GM19023 (cell line): Measurements from ENCODE around the gene SAMD4B.

Experiments
- ATAC-seq: cut with Tn5 transposase; IDR thresholded peaks from one replicate; pipeline ENCODE4 v1.9.1; 2021; ENCODE audit warnings: mild to moderate bottlenecking, moderate library complexity; ENCODE audit not compliant: unreplicated experiment

SAMD4B gene

GRCh38 chr19:39407410-39407659 lies 65.1 kb downstream of the SAMD4B start:
- no peak for ATAC-seq

- ATAC-seq = no peak
These were observed 65.6 kb downstream of the SAMD4B start for GRCh38 chr19:39407660-39408391.

DNA sequence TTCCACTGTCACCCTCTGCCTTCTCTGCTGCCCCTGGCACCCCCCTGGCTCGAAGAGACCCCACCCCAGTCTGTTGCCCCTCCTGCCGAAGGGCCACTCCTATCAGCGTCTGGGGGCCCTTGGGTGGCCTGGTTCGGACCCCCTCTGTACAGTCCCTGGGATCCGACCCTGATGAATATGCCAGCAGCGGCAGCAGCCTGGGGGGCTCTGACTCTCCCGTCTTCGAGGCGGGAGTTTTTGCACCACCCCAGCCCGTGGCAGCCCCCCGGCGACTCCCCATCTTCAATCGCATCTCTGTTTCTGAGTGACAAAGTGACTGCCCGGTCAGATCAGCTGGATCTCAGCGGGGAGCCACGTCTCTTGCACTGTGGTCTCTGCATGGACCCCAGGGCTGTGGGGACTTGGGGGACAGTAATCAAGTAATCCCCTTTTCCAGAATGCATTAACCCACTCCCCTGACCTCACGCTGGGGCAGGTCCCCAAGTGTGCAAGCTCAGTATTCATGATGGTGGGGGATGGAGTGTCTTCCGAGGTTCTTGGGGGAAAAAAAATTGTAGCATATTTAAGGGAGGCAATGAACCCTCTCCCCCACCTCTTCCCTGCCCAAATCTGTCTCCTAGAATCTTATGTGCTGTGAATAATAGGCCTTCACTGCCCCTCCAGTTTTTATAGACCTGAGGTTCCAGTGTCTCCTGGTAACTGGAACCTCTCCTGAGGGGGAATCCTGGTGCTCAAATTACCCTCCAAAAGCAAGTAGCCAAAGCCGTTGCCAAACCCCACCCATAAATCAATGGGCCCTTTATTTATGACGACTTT lies 66.4 kb downstream of the SAMD4B start:
- no peak for ATAC-seq

GRCh38 chr19:39409208-39410016 lies 67.2 kb downstream of the SAMD4B start:
- no peak for ATAC-seq

GRCh38 chr19:39410017-39410830 lies 68.0 kb downstream of the SAMD4B start:
- ATAC-seq = no peak

DNA sequence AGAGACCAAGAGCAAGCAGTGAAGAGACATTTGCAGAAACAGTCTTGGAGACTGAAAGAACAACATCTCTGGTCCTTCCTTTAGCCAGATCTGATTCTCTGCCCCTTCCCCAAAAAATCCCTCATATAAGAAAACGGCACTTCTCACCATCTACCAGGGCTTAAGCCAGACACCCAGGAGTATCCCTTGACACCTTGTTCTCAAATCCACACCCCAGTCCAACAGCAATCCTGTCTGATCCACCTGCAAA lies 68.5 kb downstream of the SAMD4B start:
- ATAC-seq = no peak

DNA sequence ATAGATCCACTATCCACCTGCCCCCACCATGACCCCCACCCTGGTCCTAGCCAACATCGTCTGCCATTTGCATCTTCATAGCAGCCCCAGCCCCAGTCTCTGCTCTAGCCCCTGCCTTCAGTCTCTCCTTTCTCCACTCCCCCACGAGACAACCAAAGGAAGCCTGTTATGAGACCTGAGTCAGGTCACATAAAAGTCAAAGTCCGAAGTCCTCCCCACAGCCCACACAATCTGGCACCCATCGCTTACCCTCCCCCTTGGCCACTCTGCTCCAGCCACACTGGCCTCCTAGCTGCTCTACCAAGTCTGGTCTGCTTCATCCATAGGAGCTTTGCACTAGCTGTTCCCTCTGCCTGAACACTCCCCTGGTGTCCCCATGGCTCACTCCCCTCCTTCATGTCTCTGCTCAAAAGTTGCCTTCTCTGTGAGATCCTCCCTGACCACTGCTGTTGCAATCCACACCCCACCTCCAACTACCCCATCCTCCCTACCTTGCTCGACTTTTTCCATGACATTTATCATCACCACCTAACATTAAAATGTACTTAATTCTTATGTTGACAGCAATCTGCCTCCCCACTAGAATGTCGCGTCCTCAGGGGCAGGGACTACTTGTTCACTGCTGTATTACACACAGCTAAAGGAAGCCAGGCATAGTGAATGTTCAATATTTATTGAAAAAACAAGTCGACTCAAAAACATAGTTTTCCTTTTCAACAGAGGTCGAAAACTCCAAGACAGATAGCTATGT lies 69.0 kb downstream of the SAMD4B start:
- ATAC-seq = no peak

DNA sequence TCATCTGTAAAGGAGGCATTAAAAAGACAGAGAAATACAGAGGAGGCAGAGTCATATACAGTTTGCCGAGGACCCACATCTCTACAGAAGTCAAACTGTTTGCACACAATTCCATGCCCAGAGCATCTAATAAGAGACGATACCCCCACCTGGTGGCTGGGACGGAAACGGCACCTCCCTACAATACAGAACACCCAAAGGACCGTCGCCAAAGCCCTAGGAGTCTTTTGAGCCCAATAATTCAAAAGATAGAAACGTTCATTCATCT lies 69.5 kb downstream of the SAMD4B start:
- peak; percentile 22 for ATAC-seq

GRCh38 chr19:39412100-39412866 lies 70.1 kb downstream of the SAMD4B start, which contains the start of gene PLEKHG2:
TSS of gene PLEKHG2 (plus strand) at chr19:39412669. CDS start at chr19:39414087, 1,418 bp downstream.
- ATAC-seq = peak; percentile 51

DNA sequence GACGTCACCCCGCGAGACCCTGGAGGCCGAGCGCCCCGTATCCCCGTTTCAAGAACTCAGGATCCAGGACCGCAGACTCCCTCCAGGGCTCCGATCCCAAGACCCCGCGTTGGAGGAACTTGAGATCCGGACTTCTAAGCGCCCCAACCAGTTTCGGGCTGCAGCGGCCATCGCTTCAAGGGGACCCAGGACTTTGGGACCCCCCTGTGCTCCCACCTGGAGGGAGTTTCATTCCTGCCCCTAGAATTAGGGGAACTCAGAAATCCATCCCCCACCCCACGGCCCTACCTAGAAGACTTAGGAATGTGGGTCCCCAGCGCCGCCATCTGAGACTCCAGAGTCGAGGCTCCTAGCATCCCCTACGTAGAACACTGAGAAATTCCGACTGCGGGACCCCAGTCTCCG lies 70.6 kb downstream of the SAMD4B start:
- no peak for ATAC-seq

GRCh38 chr19:39413272-39413910 lies 71.2 kb downstream of the SAMD4B start:
- no peak for ATAC-seq

- ATAC-seq = no peak
These were observed 71.8 kb downstream of the SAMD4B start for GRCh38 chr19:39413911-39414608.

DNA sequence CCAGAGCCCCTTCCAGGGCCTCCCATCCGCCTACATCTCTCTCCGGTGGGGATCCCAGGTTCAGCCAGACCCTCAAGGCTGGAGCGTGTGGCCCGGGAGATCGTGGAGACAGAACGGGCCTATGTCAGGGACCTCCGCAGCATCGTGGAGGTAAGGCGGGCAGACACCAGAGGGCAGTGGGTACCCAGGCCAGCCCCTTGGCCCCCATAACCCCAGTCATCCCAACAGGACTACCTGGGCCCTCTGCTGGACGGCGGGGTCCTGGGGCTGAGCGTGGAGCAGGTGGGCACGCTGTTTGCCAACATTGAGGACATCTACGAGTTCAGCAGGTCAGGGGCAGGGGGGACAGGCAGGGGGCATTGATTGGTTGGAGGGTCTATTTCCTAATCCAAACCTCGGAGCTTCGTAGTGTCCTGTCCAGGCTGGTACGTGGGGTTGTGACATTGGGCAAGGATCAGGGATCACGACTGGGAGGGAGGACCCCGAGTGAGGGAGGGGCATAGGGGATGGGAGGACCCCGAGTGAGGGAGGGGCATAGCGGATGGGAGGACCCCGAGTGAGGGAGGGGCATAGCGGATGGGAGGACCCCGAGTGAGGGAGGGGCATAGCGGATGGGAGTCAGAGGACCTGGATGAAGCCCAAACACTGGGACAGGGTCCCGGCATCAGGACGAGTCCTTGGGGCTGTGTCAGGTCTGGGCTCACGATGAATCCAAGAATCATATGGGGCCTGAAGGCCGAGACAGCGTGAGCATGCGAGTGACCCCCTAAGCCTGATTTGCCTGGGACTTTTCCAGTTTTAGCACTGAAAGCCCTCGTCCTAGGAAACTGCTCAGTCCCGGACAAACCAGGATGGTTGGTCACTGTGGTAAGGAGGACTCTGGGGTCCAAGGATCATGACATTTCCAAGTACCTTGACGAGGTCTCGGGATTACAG lies 73.2 kb downstream of the SAMD4B start:
- no peak for ATAC-seq

- ATAC-seq = no peak
These were observed 74.2 kb downstream of the SAMD4B start for GRCh38 chr19:39416152-39417120.

DNA sequence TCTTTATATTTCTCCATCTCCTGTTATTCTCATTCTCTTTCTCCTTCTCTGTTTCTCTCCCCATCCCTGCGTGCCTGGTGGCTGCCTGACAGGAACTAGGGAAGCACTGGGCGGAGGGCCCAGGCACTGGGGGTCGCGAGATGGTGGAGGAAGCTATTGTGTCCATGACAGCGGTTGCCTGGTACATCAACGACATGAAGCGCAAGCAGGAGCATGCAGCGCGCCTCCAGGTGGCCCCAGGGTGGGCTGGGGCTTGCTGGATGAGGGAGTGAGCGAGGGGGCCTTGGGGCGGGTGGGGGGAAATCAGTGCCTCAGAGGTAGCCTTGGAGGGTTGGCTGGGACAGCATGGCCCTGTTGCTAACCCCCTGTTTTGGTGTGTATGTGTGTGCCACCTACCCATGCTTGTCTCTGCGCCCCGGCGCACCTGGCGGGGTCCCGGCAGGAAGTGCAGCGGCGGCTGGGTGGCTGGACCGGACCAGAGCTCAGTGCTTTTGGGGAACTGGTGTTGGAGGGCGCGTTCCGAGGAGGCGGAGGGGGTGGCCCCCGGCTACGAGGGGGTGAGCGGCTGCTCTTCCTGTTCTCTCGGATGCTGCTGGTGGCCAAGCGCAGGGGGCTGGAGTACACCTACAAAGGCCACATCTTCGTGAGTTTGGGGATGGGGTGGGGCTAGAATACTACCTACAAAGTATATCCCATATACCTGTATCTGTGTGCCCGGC lies 75.4 kb downstream of the SAMD4B start:
- no peak for ATAC-seq

- ATAC-seq = no peak
These were observed 76.8 kb downstream of the SAMD4B start for GRCh38 chr19:39419003-39419402.
